Astrocyte of the cerebellum (primary cell): ENCODE results near the gene VARS1.
"Not testable (repeated sequence)": the region's sequence is repeated elsewhere in the genome, so short reads cannot be mapped to it uniquely, and the experiment has no call there.

Source experiments
- DNase-seq: peaks from one replicate; pipeline ENCODE4 v3.0.0-alpha.2; 2011; ENCODE audit warnings: low read depth
- H3K4me3 ChIP-seq: 2 replicates; pipeline ENCODE4 v1.5.1; 2011; ENCODE audit warnings: mild to moderate bottlenecking, low read depth, low read length, moderate library complexity
- CTCF ChIP-seq: IDR thresholded peaks from 2 replicates; pipeline ENCODE4 v1.5.1; 2012; ENCODE audit warnings: low read length, low read depth, moderate library complexity, mild to moderate bottlenecking; ENCODE audit errors: missing control alignments
- in situ Hi-C: cut with HindIII; loops from 2 replicates; pipeline ENCODE4 v1.10.0; 2017; ENCODE audit warnings: low sequenced_read_pairs

VARS1 gene

DNA sequence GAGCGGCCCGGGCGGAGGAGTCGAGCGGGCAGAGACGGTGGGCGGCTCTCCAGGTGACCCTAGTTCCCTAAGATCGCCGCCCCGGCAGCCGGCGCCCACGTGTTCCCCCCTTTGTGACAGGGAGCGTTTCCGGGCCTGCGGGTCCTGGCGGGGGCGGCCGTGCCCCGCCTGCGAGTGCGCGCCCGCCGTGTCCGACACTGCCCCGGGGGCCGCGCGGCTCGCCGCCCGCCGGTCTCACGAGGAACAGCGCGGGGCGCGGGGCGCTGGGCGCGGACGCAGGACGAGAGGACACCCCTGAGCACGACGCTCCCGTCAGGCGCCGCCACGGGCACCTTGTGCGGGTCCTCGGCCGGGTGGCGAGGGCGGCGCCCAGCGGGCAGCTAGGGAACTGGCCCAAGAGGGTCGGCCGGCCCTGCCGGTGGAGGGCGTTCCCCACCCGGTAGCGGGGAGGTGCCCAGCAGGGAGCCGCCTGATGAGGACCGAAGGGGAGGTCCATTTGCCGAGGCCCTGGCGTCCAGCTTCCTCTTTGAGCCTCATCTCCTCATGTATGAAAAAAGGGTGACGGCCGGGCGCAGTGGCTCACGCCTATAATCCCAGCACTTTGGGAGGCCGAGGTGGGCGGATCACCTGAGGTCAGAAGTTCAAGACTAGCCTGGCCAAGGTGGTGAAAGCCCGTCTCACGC, at the start of gene VARS1:
TSS of gene VARS1 (minus strand) at position 137 of the 683 bp plus-strand sequence. CDS start 535 bp downstream, outside the sequence.
- in situ Hi-C loops = no loop called here
- DNase-seq = peak; percentile 65
- peak; percentile 77 for TF ChIP-seq CTCF
- peak within 1 kb of the TSS; percentile 91 for H3K4me3 ChIP-seq

- no peak for DNase-seq
Observed at GRCh38 chr6:31844507-31844906, 49.0 kb upstream of the VARS1 start.

DNA sequence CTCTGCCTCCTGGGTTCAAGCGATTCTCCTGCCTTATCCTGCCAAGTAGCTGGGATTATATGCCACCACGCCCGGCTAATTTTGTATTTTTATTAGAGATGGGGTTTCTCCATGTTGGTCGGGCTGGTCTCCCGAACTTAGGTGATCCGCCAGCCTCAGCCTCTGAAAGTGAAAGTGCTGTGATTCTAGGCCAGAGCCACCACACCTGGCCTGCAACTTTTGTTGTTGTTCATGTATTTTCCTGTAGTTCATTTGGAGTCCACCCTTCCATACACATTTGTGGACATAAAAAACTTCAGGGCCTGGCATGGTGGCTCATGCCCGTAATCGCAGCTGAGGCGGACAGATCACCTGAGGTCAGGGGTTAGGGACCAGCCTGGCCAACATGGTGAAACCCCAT, 46.5 kb upstream of the VARS1 start:
- in situ Hi-C loops = no loop called here
- no peak for TF ChIP-seq CTCF
- no peak overlapping the region for H3K4me3 ChIP-seq
- DNase-seq = no peak

More at GRCh38 chr6:31844507-31844906, 49.0 kb upstream of the VARS1 start:
- no peak overlapping the region for H3K4me3 ChIP-seq
- in situ Hi-C loops = no loop called here
- no peak for TF ChIP-seq CTCF

DNA sequence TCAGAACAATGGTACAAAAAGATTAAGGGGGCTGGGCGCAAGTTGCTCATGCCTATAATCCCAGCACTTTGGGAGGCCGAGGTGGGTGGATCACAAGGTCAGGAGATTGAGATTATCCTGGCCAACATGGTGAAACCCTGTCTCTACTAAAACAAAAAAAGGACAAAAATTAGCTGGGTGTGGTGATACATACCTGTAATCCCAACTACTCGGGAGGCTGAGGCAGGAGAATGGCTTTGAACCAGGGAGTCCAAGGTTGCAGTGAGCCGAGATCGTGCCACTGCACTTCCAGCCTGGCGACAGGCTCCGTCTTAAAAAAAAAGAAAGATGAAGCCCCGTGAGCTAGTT, 44.2 kb upstream of the VARS1 start:
- DNase-seq, in situ Hi-C loops, H3K4me3 ChIP-seq: not testable (repeated sequence)

- in situ Hi-C loops = no loop called here
- H3K4me3 ChIP-seq = no peak overlapping the region
Observed at GRCh38 chr6:31838968-31839367, 43.4 kb upstream of the VARS1 start.

GRCh38 chr6:31838114-31838553, 42.6 kb upstream of the VARS1 start:
- peak overlapping the region; percentile 78 for H3K4me3 ChIP-seq
- DNase-seq, in situ Hi-C loops: not testable (repeated sequence)

More at GRCh38 chr6:31838968-31839367, 43.4 kb upstream of the VARS1 start:
- DNase-seq = no peak
- TF ChIP-seq CTCF = no peak

DNA sequence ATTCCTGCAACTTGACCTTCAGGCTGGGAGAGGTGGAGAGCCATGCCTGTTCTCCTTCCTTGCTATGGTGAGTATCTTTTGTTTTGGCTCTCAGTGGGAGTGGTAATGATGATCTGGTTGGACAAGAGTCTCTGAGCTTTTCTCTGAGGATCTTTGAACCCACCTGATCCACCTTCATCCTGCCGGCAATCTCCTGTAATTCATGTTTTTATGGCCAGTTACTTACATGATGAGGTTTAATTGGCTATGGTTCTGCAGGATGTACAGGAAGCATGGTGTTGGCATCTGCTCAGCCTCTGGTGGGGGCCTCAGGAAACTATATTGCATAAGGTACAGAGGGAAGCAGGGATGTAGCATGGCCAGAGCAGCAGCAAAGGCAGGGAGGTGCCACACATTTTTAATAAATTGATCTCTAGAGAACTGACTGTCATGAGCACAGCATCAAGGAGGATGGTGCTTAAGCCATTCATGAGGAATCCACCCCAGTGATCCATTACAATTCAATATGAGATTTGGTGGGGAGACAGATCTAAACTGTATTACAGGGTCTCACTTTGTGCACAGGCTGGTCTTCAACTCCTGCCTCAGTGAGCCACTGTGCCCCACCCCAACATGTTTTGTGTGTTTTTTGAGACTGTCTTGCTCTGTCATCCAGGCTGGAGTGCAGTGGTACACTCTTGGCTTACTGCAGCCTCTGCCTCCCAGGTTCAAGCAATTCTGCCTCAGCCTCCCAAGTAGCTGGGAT, 42.0 kb upstream of the VARS1 start:
- in situ Hi-C loops = no loop called here
- no peak for DNase-seq
- peak overlapping the region; percentile 78 for H3K4me3 ChIP-seq
- no peak for TF ChIP-seq CTCF
